PFSK-1 (cell line): ENCODE measurements around the gene GHR.

Experiments used
- FOXP2 ChIP-seq: optimal IDR thresholded peaks from 2 replicates; pipeline ENCODE3; 2011; ENCODE audit warnings: borderline replicate concordance, control low read depth, inconsistent platforms; ENCODE audit not compliant: insufficient read depth; ENCODE audit errors: extremely low read length, extremely low read depth
- POLR2AphosphoS5 ChIP-seq: IDR thresholded peaks from 2 replicates; pipeline ENCODE4 v1.6.1; 2012; ENCODE audit warnings: low read depth, mild to moderate bottlenecking, control low read depth, low read length, moderate library complexity
- REST ChIP-seq, 2 experiments: IDR thresholded peaks; 2 replicates each; pipeline versions ENCODE4 v1.6.1 to v1.8.0; 2011 to 2012; ENCODE audit warnings: low read depth in 2 of 2, low read length in 2 of 2, control low read depth in 1 of 2, inconsistent platforms in 1 of 2, mild to moderate bottlenecking in 1 of 2, moderate library complexity in 1 of 2; ENCODE audit not compliant: insufficient read depth in 1 of 2
- SIN3A ChIP-seq: IDR thresholded peaks from 2 replicates; pipeline ENCODE4 v1.6.1; 2012; ENCODE audit warnings: mild to moderate bottlenecking, low read length, moderate library complexity, borderline replicate concordance; ENCODE audit not compliant: insufficient read depth
- TAF1 ChIP-seq: IDR thresholded peaks from 2 replicates; pipeline ENCODE4 v1.6.1; 2012; ENCODE audit warnings: low read length, control low read depth, borderline replicate concordance; ENCODE audit not compliant: insufficient read depth

GHR gene

GRCh38 chr5:42636946-42637345 lies 213.7 kb downstream of the GHR start:
- no peak for TF ChIP-seq FOXP2
- no peak for TF ChIP-seq SIN3A
- no peak for TF ChIP-seq REST (IDR thresholded peaks at IDR 0.05; ENCODE audit: insufficient read depth in 1 of 2, low read depth in 2 of 2, low read length in 2 of 2)
- TF ChIP-seq TAF1, result no peak
- TF ChIP-seq POLR2AphosphoS5, result no peak

GRCh38 chr5:42638972-42639371 lies 215.7 kb downstream of the GHR start:
- TF ChIP-seq REST (IDR thresholded peaks at IDR 0.05; ENCODE audit: insufficient read depth in 1 of 2, low read depth in 2 of 2, low read length in 2 of 2) (no peak), TAF1 (no peak), FOXP2 (no peak), POLR2AphosphoS5 (no peak)

GRCh38 chr5:42640835-42641234 lies 217.6 kb downstream of the GHR start:
- TF ChIP-seq POLR2AphosphoS5 (no peak), REST (IDR thresholded peaks at IDR 0.05; ENCODE audit: insufficient read depth in 1 of 2, low read depth in 2 of 2, low read length in 2 of 2) (no peak), TAF1 (no peak), FOXP2 (no peak), SIN3A (no peak)

GRCh38 chr5:42641336-42642005 lies 218.2 kb downstream of the GHR start:
- TF ChIP-seq POLR2AphosphoS5 (no peak), TAF1 (no peak), FOXP2 (no peak), SIN3A (no peak), REST (IDR thresholded peaks at IDR 0.05; ENCODE audit: insufficient read depth in 1 of 2, low read depth in 2 of 2, low read length in 2 of 2) (no peak)
